Fibroblast of peridontal ligament (primary cell): ENCODE results near the gene ASCL5.
A peak's percentile ranks its signal among the peaks of the same experiment; 100 is the strongest.

Source experiments
- DNase-seq: peaks from one replicate; pipeline ENCODE4 v3.0.0-alpha.2; 2010; ENCODE audit errors: extremely low read depth

The ASCL5 gene

GRCh38 chr1:201153474-201154388 lies 26.7 kb upstream of the ASCL5 start:
- no peak for DNase-seq

GRCh38 chr1:201149400-201149799 lies 22.4 kb upstream of the ASCL5 start:
- DNase-seq = peak; percentile 41

GRCh38 chr1:201147396-201148015 lies 20.5 kb upstream of the ASCL5 start:
- no peak for DNase-seq

- no peak for DNase-seq
These were observed 19.8 kb upstream of the ASCL5 start for GRCh38 chr1:201146626-201147390.

- DNase-seq = no peak
These were observed 18.8 kb upstream of the ASCL5 start for GRCh38 chr1:201145816-201146215.

GRCh38 chr1:201145132-201145531 lies 18.1 kb upstream of the ASCL5 start:
- DNase-seq = no peak

- no peak for DNase-seq
These were observed 17.7 kb upstream of the ASCL5 start for GRCh38 chr1:201144701-201145100.

GRCh38 chr1:201143726-201144635 lies 17.0 kb upstream of the ASCL5 start:
- DNase-seq = no peak

- DNase-seq = no peak
These were observed 16.1 kb upstream of the ASCL5 start for GRCh38 chr1:201142849-201143725.

- peak; percentile 59 for DNase-seq
These were observed 15.2 kb upstream of the ASCL5 start for GRCh38 chr1:201142011-201142848.

GRCh38 chr1:201141418-201141817 lies 14.4 kb upstream of the ASCL5 start:
- no peak for DNase-seq

GRCh38 chr1:201140941-201141260 lies 13.9 kb upstream of the ASCL5 start:
- no peak for DNase-seq

GRCh38 chr1:201140235-201140940 lies 13.4 kb upstream of the ASCL5 start:
- DNase-seq = no peak

GRCh38 chr1:201139756-201140155 lies 12.8 kb upstream of the ASCL5 start:
- no peak for DNase-seq

GRCh38 chr1:201139306-201139705 lies 12.3 kb upstream of the ASCL5 start:
- DNase-seq = no peak

GRCh38 chr1:201138311-201138840 lies 11.4 kb upstream of the ASCL5 start:
- no peak for DNase-seq

- peak; percentile 93 for DNase-seq
These were observed 10.8 kb upstream of the ASCL5 start for GRCh38 chr1:201137579-201138310.

- no peak for DNase-seq
These were observed 10.0 kb upstream of the ASCL5 start for GRCh38 chr1:201137024-201137392.
